ENCODE measurements around the gene TMEM139. TPM values are rescaled to one million over a fixed set of nuclear protein-coding genes. Genes with fewer than 3 reads are reported as not detected.
"Not testable (repeated sequence)": the region's sequence is repeated elsewhere in the genome, so short reads cannot be mapped to it uniquely, and the experiment has no call there.

TMEM139 gene
- polyA plus RNA-seq, 1 donor from 2014 or later = not detected

- Mint-ChIP-seq H3K4me3 (peak overlapping the region; percentile 97 to 98 (median 98)), H3K9me3 (no peaks in the 10 kb centered on the region), H3K36me3 (peaks cover 7% of the 10 kb centered on the region), H3K4me1 (peaks cover 30 to 41% (median 35%) of the 10 kb centered on the region in 3 donors), H3K27me3 (no peaks in the 10 kb centered on the region), H3K27ac (peak overlapping the region; percentile 50 to 95 (median 83))
Observed at GRCh38 chr7:143288836-143289235, 4.1 kb downstream of the TMEM139 start.

GRCh38 chr7:143289421-143289820, 4.7 kb downstream of the TMEM139 start:
- no peaks in the 10 kb centered on the region for H3K27me3 Mint-ChIP-seq
- peaks cover 7% of the 10 kb centered on the region for H3K36me3 Mint-ChIP-seq
- H3K4me1 Mint-ChIP-seq = peaks cover 27 to 40% (median 34%) of the 10 kb centered on the region in 3 donors
- peak overlapping the region; percentile 97 to 98 (median 98) for H3K4me3 Mint-ChIP-seq
- H3K9me3 Mint-ChIP-seq = no peaks in the 10 kb centered on the region
- peak overlapping the region; percentile 50 to 95 (median 83) for H3K27ac Mint-ChIP-seq

- Mint-ChIP-seq H3K4me1 (peaks cover 26 to 40% (median 34%) of the 10 kb centered on the region in 3 donors), H3K4me3 (peak overlapping the region; percentile 97 to 98 (median 98)), H3K27ac (peak overlapping the region in 2 of 3 donors; percentile 50 to 83)
- not testable (repeated sequence) for H3K9me3 Mint-ChIP-seq, H3K36me3 Mint-ChIP-seq, H3K27me3 Mint-ChIP-seq
Observed at GRCh38 chr7:143289888-143290287, 5.1 kb downstream of the TMEM139 start.

GRCh38 chr7:143290293-143290692, 5.5 kb downstream of the TMEM139 start:
- Mint-ChIP-seq H3K4me3 (peak overlapping the region; percentile 70 to 98 (median 98)), H3K36me3 (peaks cover 7% of the 10 kb centered on the region), H3K9me3 (no peaks in the 10 kb centered on the region), H3K27ac (peak overlapping the region in 1 of 3 donors; percentile 50), H3K4me1 (peaks cover 26 to 40% (median 36%) of the 10 kb centered on the region in 3 donors), H3K27me3 (no peaks in the 10 kb centered on the region)

GRCh38 chr7:143292876-143293275, 8.1 kb downstream of the TMEM139 start:
- Mint-ChIP-seq H3K27ac (no peak overlapping the region), H3K36me3 (peaks cover 7% of the 10 kb centered on the region), H3K9me3 (no peaks in the 10 kb centered on the region), H3K4me3 (no peak overlapping the region), H3K4me1 (peaks cover 34 to 53% (median 43%) of the 10 kb centered on the region in 3 donors), H3K27me3 (no peaks in the 10 kb centered on the region)

- Mint-ChIP-seq H3K9me3 (no peaks in the 10 kb centered on the region), H3K36me3 (peaks cover 12% of the 10 kb centered on the region), H3K27ac (no peak overlapping the region), H3K4me3 (peak overlapping the region in 1 of 4 donors; percentile 36), H3K4me1 (peaks cover 26 to 42% (median 32%) of the 10 kb centered on the region in 3 donors), H3K27me3 (no peaks in the 10 kb centered on the region)
Observed at GRCh38 chr7:143295870-143296269, 11.1 kb downstream of the TMEM139 start.

- Mint-ChIP-seq H3K27ac (no peak overlapping the region), H3K36me3 (peaks cover 15% of the 10 kb centered on the region), H3K27me3 (no peaks in the 10 kb centered on the region), H3K4me3 (peak overlapping the region in 1 of 4 donors; percentile 36), H3K4me1 (peaks cover 27 to 43% (median 37%) of the 10 kb centered on the region in 3 donors), H3K9me3 (no peaks in the 10 kb centered on the region)
Observed at GRCh38 chr7:143296686-143297085, 11.9 kb downstream of the TMEM139 start.

GRCh38 chr7:143299346-143299745, 14.6 kb downstream of the TMEM139 start:
- H3K27me3 Mint-ChIP-seq = no peaks in the 10 kb centered on the region
- H3K4me1 Mint-ChIP-seq = peaks cover 33 to 35% (median 35%) of the 10 kb centered on the region in 3 donors
- H3K27ac Mint-ChIP-seq = no peak overlapping the region
- peaks cover 11% of the 10 kb centered on the region for H3K36me3 Mint-ChIP-seq
- no peaks in the 10 kb centered on the region for H3K9me3 Mint-ChIP-seq
- peak overlapping the region in 1 of 4 donors; percentile 15 for H3K4me3 Mint-ChIP-seq

GRCh38 chr7:143299840-143300239, 15.1 kb downstream of the TMEM139 start:
- Mint-ChIP-seq H3K4me1 (peaks cover 30 to 32% (median 31%) of the 10 kb centered on the region in 3 donors), H3K36me3 (peaks cover 11% of the 10 kb centered on the region), H3K27ac (no peak overlapping the region), H3K4me3 (peak overlapping the region in 1 of 4 donors; percentile 15), H3K27me3 (no peaks in the 10 kb centered on the region), H3K9me3 (no peaks in the 10 kb centered on the region)

- Mint-ChIP-seq H3K27ac (peak overlapping the region in 1 of 3 donors; percentile 47), H3K9me3 (no peaks in the 10 kb centered on the region), H3K4me3 (no peak overlapping the region), H3K4me1 (peaks cover 24 to 31% (median 25%) of the 10 kb centered on the region in 3 donors), H3K36me3 (peaks cover 12% of the 10 kb centered on the region), H3K27me3 (no peaks in the 10 kb centered on the region)
Observed at GRCh38 chr7:143300959-143301935, 16.5 kb downstream of the TMEM139 start.

- no peaks in the 10 kb centered on the region for H3K27me3 Mint-ChIP-seq
- no peaks in the 10 kb centered on the region for H3K9me3 Mint-ChIP-seq
- H3K27ac Mint-ChIP-seq = no peak overlapping the region
- H3K4me1 Mint-ChIP-seq = peaks cover 21 to 35% (median 28%) of the 10 kb centered on the region in 3 donors
- H3K4me3 Mint-ChIP-seq = no peak overlapping the region
- peaks cover 14% of the 10 kb centered on the region for H3K36me3 Mint-ChIP-seq
Observed at GRCh38 chr7:143303733-143304132, 19.0 kb downstream of the TMEM139 start.

GRCh38 chr7:143304938-143305337, 20.2 kb downstream of the TMEM139 start:
- Mint-ChIP-seq H3K4me1 (peaks cover 17 to 28% (median 26%) of the 10 kb centered on the region in 3 donors), H3K36me3 (peaks cover 20% of the 10 kb centered on the region), H3K4me3 (peak overlapping the region in 1 of 4 donors; percentile 59), H3K27ac (no peak overlapping the region), H3K9me3 (no peaks in the 10 kb centered on the region), H3K27me3 (no peaks in the 10 kb centered on the region)

- Mint-ChIP-seq H3K9me3 (no peaks in the 10 kb centered on the region), H3K27ac (peak overlapping the region in 2 of 3 donors; percentile 72 to 73), H3K4me3 (no peak overlapping the region), H3K4me1 (peaks cover 23 to 30% (median 27%) of the 10 kb centered on the region in 3 donors), H3K27me3 (no peaks in the 10 kb centered on the region), H3K36me3 (peaks cover 21% of the 10 kb centered on the region)
Observed at GRCh38 chr7:143305423-143306070, 20.8 kb downstream of the TMEM139 start.

- H3K4me1 Mint-ChIP-seq = peaks cover 16 to 23% (median 19%) of the 10 kb centered on the region in 3 donors
- peaks cover 17% of the 10 kb centered on the region for H3K36me3 Mint-ChIP-seq
- no peaks in the 10 kb centered on the region for H3K27me3 Mint-ChIP-seq
- H3K4me3 Mint-ChIP-seq = no peak overlapping the region
- no peaks in the 10 kb centered on the region for H3K9me3 Mint-ChIP-seq
- peak overlapping the region in 1 of 3 donors; percentile 86 for H3K27ac Mint-ChIP-seq
Observed at GRCh38 chr7:143308632-143309031, 23.9 kb downstream of the TMEM139 start.

GRCh38 chr7:143314127-143314526, 29.4 kb downstream of the TMEM139 start:
- Mint-ChIP-seq H3K4me1 (peaks cover 8 to 9% (median 9%) of the 10 kb centered on the region in 3 donors), H3K27me3 (no peaks in the 10 kb centered on the region), H3K4me3 (no peak overlapping the region), H3K36me3 (peaks cover 8% of the 10 kb centered on the region), H3K27ac (peak overlapping the region in 1 of 3 donors; percentile 81), H3K9me3 (no peaks in the 10 kb centered on the region)
